Measurements from ENCODE around the gene PBX2.
A peak's percentile ranks its signal among the peaks of the same experiment; 100 is the strongest.

Gene PBX2

GRCh38 chr6:32198345-32198696 lies 8.3 kb upstream of the PBX2 start:
- H3K4me3 ChIP-seq (ENCODE audit: low read depth in 1 of 2, low read length in 2 of 2), result no peak overlapping the region
- H2AFZ ChIP-seq (ENCODE audit: low read depth, low read length), result no peak overlapping the region
- ATAC-seq (ENCODE audit: insufficient read depth, low read depth) (no peak), DNase-seq (no peak)
- no peaks in the 10 kb centered on the region for H3K9me3 ChIP-seq (ENCODE audit: insufficient read depth, low read length, severe bottlenecking)
- no peak overlapping the region for H3K27ac ChIP-seq (ENCODE audit: low read length)
- H4K20me1 ChIP-seq (ENCODE audit: insufficient read depth, low read length), result no peaks in the 10 kb centered on the region
- H3K4me2 ChIP-seq (ENCODE audit: insufficient read depth, low read length), result no peak overlapping the region
- H3K27me3 ChIP-seq (ENCODE audit: insufficient read depth, low read length, poor library complexity), result no peaks in the 10 kb centered on the region
- no peaks in the 10 kb centered on the region for H3K36me3 ChIP-seq (ENCODE audit: insufficient read depth, low read length)
- no peak overlapping the region for H3K9ac ChIP-seq (ENCODE audit: low read depth, low read length)
- TF ChIP-seq, protein P1, sequence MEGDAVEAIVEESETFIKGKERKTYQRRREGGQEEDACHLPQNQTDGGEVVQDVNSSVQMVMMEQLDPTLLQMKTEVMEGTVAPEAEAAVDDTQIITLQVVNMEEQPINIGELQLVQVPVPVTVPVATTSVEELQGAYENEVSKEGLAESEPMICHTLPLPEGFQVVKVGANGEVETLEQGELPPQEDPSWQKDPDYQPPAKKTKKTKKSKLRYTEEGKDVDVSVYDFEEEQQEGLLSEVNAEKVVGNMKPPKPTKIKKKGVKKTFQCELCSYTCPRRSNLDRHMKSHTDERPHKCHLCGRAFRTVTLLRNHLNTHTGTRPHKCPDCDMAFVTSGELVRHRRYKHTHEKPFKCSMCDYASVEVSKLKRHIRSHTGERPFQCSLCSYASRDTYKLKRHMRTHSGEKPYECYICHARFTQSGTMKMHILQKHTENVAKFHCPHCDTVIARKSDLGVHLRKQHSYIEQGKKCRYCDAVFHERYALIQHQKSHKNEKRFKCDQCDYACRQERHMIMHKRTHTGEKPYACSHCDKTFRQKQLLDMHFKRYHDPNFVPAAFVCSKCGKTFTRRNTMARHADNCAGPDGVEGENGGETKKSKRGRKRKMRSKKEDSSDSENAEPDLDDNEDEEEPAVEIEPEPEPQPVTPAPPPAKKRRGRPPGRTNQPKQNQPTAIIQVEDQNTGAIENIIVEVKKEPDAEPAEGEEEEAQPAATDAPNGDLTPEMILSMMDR (IDR thresholded peaks at IDR 0.05; ENCODE audit: borderline replicate concordance, extremely low read depth, low read length, poor library complexity, severe bottlenecking), result no peak
- TF ChIP-seq EZH2 (IDR thresholded peaks at IDR 0.05; ENCODE audit: borderline replicate concordance, low read depth, low read length, severe bottlenecking), result no peak
- H3K4me1 ChIP-seq (ENCODE audit: insufficient read depth, low read length), result peaks cover 31% of the 10 kb centered on the region
- H3K79me2 ChIP-seq (ENCODE audit: insufficient read depth, low read length), result peaks cover 16% of the 10 kb centered on the region

DNA sequence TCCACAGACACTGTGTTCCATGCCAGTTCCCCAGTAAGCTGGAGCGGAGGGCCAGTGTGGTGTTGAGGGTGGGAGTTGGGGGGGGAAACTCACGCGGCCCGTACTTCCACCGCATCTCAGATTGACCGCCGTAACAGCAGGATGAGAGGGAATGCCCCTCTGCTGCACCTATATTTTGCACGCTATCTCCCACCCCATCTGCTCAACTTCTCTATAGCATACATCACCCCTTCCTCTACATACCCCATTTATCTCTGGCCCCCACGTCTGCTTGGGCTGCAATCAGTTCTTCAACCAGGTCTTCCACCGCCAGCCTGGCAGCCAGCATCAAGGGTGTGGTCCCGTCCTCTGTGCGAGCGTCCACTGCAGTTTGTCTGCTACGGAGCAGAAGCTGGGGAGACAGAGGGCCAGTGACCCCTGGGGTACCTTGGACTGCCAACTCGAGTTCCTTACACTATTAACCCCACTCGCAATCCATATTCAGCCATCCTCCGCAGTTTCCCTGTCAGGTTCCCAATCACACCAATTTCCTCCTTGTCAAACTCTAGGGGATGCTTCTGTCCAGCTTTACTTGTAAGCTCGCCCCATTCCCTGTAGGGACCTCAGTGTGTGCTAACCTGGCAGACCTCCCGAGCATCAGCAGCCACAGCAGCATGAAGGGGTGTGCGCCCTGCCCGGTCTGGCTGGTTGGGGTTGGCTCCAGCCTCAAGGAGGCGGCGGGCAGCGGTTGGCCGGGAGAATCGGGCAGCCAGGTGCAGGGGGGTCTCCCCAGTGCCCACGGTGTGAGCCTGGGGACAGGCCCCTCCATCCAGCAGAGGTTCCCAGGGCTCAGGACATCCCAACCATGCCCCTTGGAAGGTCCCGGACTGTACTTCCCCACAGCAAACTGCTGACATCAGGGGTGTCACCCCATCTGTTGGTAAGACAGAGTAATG lies 6.9 kb upstream of the PBX2 start:
- TF ChIP-seq EZH2 (IDR thresholded peaks at IDR 0.05; ENCODE audit: borderline replicate concordance, low read depth, low read length, severe bottlenecking), result no peak
- TF ChIP-seq, protein P1 (IDR thresholded peaks at IDR 0.05; ENCODE audit: borderline replicate concordance, extremely low read depth, low read length, poor library complexity, severe bottlenecking), result peak; percentile 16
- no peaks in the 10 kb centered on the region; the same call in 1 of the 2 replicates for H3K36me3 ChIP-seq (ENCODE audit: insufficient read depth, low read length)
- H3K9me3 ChIP-seq (ENCODE audit: insufficient read depth, low read length, severe bottlenecking), result no peaks in the 10 kb centered on the region
- H3K9ac ChIP-seq (ENCODE audit: low read depth, low read length), result peak overlapping the region; percentile 81
- H4K20me1 ChIP-seq (ENCODE audit: insufficient read depth, low read length), result no peaks in the 10 kb centered on the region
- peaks cover 25% of the 10 kb centered on the region for H3K79me2 ChIP-seq (ENCODE audit: insufficient read depth, low read length)
- ATAC-seq (ENCODE audit: insufficient read depth, low read depth), result no peak
- DNase-seq, result no peak
- peaks cover 44% of the 10 kb centered on the region for H3K4me1 ChIP-seq (ENCODE audit: insufficient read depth, low read length)
- peak overlapping the region in 1 of 2 experiments; percentile 77; a peak in 3 of 4 replicates for H3K4me3 ChIP-seq (ENCODE audit: low read depth in 1 of 2, low read length in 2 of 2)
- peak overlapping the region; percentile 83 for H2AFZ ChIP-seq (ENCODE audit: low read depth, low read length)
- H3K27ac ChIP-seq (ENCODE audit: low read length), result peak overlapping the region; percentile 87
- H3K27me3 ChIP-seq (ENCODE audit: insufficient read depth, low read length, poor library complexity), result no peaks in the 10 kb centered on the region
- H3K4me2 ChIP-seq (ENCODE audit: insufficient read depth, low read length), result peak overlapping the region; percentile 80

DNA sequence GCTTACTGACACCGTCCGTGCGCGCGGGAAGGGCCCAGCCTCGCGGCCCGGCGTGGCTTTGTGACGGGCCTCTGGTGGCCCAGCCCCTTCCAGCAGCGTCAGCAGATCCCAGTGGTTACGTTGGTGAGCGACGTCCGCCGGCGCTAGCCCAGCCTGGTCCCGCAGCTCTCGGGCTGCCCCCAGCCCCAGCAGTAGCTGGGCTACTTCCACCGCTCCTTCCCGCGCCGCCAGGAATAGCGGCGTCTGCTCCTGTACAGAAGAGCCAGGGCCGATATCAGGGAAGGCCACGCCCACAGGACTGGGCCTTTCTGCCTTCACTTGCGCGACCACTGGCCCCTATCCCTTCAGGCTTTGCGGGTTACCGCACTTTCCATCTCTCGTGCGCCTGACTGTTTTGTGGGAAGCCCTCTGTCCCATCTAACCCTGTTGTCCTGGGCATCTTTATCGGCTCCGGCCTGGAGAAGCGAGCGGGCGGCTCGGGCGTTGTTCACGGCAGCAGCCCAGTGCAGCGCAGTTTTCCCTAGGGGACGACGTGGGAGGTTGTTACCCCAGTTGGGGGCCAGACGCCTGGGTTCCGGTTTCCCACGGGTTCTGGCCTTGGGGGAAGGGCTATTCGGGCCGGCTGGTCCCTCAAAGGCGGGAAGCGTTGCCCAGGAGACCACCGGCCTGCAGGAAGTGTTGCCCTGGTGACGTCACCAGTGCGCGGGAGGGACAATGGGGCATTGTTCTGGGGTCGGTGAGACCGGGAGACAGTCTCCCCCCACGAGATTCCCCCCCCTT lies 6.1 kb upstream of the PBX2 start:
- ATAC-seq (ENCODE audit: insufficient read depth, low read depth) (peak; percentile 75), DNase-seq (peak; percentile 65)
- TF ChIP-seq, protein P1 (IDR thresholded peaks at IDR 0.05; ENCODE audit: borderline replicate concordance, extremely low read depth, low read length, poor library complexity, severe bottlenecking), result no peak
- TF ChIP-seq EZH2 (IDR thresholded peaks at IDR 0.05; ENCODE audit: borderline replicate concordance, low read depth, low read length, severe bottlenecking), result no peak
- peak overlapping the region; percentile 87 for H3K27ac ChIP-seq (ENCODE audit: low read length)
- H3K27me3 ChIP-seq (ENCODE audit: insufficient read depth, low read length, poor library complexity), result no peaks in the 10 kb centered on the region
- peaks cover 52% of the 10 kb centered on the region for H3K4me1 ChIP-seq (ENCODE audit: insufficient read depth, low read length)
- peak overlapping the region; percentile 80 for H3K4me2 ChIP-seq (ENCODE audit: insufficient read depth, low read length)
- H4K20me1 ChIP-seq (ENCODE audit: insufficient read depth, low read length), result no peaks in the 10 kb centered on the region
- H3K36me3 ChIP-seq (ENCODE audit: insufficient read depth, low read length), result no peaks in the 10 kb centered on the region; the same call in 1 of the 2 replicates
- H2AFZ ChIP-seq (ENCODE audit: low read depth, low read length), result peak overlapping the region; percentile 83
- peak overlapping the region; percentile 43 to 77; a peak in 3 of 4 replicates for H3K4me3 ChIP-seq (ENCODE audit: low read depth in 1 of 2, low read length in 2 of 2)
- peaks cover 34% of the 10 kb centered on the region for H3K79me2 ChIP-seq (ENCODE audit: insufficient read depth, low read length)
- H3K9me3 ChIP-seq (ENCODE audit: insufficient read depth, low read length, severe bottlenecking), result no peaks in the 10 kb centered on the region
- peak overlapping the region; percentile 81 for H3K9ac ChIP-seq (ENCODE audit: low read depth, low read length)

All from DND-41 (cell line).